ENCODE measurements around the gene MAPK14.
A peak's percentile ranks its signal among the peaks of the same experiment; 100 is the strongest.
"Not testable (repeated sequence)": the region's sequence is repeated elsewhere in the genome, so short reads cannot be mapped to it uniquely, and the experiment has no call there.

The MAPK14 gene

GRCh38 chr6:36120539-36120938 is 92.9 kb downstream of the MAPK14 start:
- no peak overlapping the region for H3K4me3 ChIP-seq (ENCODE audit: low read depth, low read length)

GRCh38 chr6:36120979-36121786 is 93.6 kb downstream of the MAPK14 start:
- H3K4me3 ChIP-seq (ENCODE audit: low read depth, low read length), result no peak overlapping the region

- no peak overlapping the region for H3K4me3 ChIP-seq (ENCODE audit: low read depth, low read length)
Observed at GRCh38 chr6:36121787-36122494, 94.3 kb downstream of the MAPK14 start.

- no peak overlapping the region for H3K4me3 ChIP-seq (ENCODE audit: low read depth, low read length)
Observed at GRCh38 chr6:36122495-36123269, 95.1 kb downstream of the MAPK14 start.

GRCh38 chr6:36123270-36124139 is 95.9 kb downstream of the MAPK14 start:
- H3K4me3 ChIP-seq (ENCODE audit: low read depth, low read length), result no peak overlapping the region

- not testable (repeated sequence) for H3K4me3 ChIP-seq (ENCODE audit: low read depth, low read length)
Observed at GRCh38 chr6:36124346-36124745, 96.7 kb downstream of the MAPK14 start.

- H3K4me3 ChIP-seq (ENCODE audit: low read depth, low read length), result no peak overlapping the region
Observed at GRCh38 chr6:36124881-36125280, 97.3 kb downstream of the MAPK14 start.

GRCh38 chr6:36125575-36125974 is 98.0 kb downstream of the MAPK14 start:
- no peak overlapping the region for H3K4me3 ChIP-seq (ENCODE audit: low read depth, low read length)

- no peak overlapping the region for H3K4me3 ChIP-seq (ENCODE audit: low read depth, low read length)
Observed at GRCh38 chr6:36126121-36126520, 98.5 kb downstream of the MAPK14 start.

GRCh38 chr6:36126553-36127458 is 99.2 kb downstream of the MAPK14 start:
- H3K4me3 ChIP-seq (ENCODE audit: low read depth, low read length), result no peak overlapping the region

GRCh38 chr6:36127462-36128016 is 99.9 kb downstream of the MAPK14 start:
- no peak overlapping the region for H3K4me3 ChIP-seq (ENCODE audit: low read depth, low read length)

GRCh38 chr6:36128073-36128472 is 100.5 kb downstream of the MAPK14 start:
- H3K4me3 ChIP-seq (ENCODE audit: low read depth, low read length), result no peak overlapping the region

- H3K4me3 ChIP-seq (ENCODE audit: low read depth, low read length), result no peak overlapping the region
Observed at GRCh38 chr6:36128793-36129192, 101.2 kb downstream of the MAPK14 start.

GRCh38 chr6:36129334-36129733 is 101.7 kb downstream of the MAPK14 start:
- not testable (repeated sequence) for H3K4me3 ChIP-seq (ENCODE audit: low read depth, low read length)

GRCh38 chr6:36129941-36130666 is 102.5 kb downstream of the MAPK14 start, which contains the start of gene MAPK13:
TSS of gene MAPK13 (plus strand) at chr6:36130513. CDS start at chr6:36130583, 70 bp downstream.
- peak within 1 kb of the TSS; percentile 43 for H3K4me3 ChIP-seq (ENCODE audit: low read depth, low read length)

- peak overlapping the region; percentile 21 for H3K4me3 ChIP-seq (ENCODE audit: low read depth, low read length)
Observed at GRCh38 chr6:36130667-36131510, 103.3 kb downstream of the MAPK14 start.

GRCh38 chr6:36131511-36132245 is 104.1 kb downstream of the MAPK14 start:
- H3K4me3 ChIP-seq (ENCODE audit: low read depth, low read length), result no peak overlapping the region

Measured in iPS-11a (cell line).